HG03378 (cell line): ENCODE measurements around the gene CSNK2A1.
"Not testable (repeated sequence)": the region's sequence is repeated elsewhere in the genome, so short reads cannot be mapped to it uniquely, and the experiment has no call there.

Source experiments
- ATAC-seq: cut with Tn5 transposase; IDR thresholded peaks from one replicate; pipeline ENCODE4 v1.9.1; 2021; ENCODE audit warnings: mild to moderate bottlenecking, moderate library complexity; ENCODE audit not compliant: unreplicated experiment

CSNK2A1 gene

GRCh38 chr20:543369-544152 lies at the start of gene CSNK2A1:
Gene CSNK2A1, minus strand, starts transcription at chr20:543790. Its CDS starts 35,239 bp downstream, at chr20:508551.
- peak; percentile 88 for ATAC-seq

GRCh38 chr20:592506-592905 lies 48.9 kb upstream of the CSNK2A1 start:
- no peak for ATAC-seq

GRCh38 chr20:591941-592340 lies 48.4 kb upstream of the CSNK2A1 start:
- no peak for ATAC-seq

- peak; percentile 74 for ATAC-seq
Measured at GRCh38 chr20:588932-589672, 45.5 kb upstream of the CSNK2A1 start.

- ATAC-seq = no peak
Measured at GRCh38 chr20:588476-588875, 44.9 kb upstream of the CSNK2A1 start.

GRCh38 chr20:584971-585301 lies 41.3 kb upstream of the CSNK2A1 start:
- no peak for ATAC-seq

GRCh38 chr20:584161-584970 lies 40.8 kb upstream of the CSNK2A1 start:
- no peak for ATAC-seq

- no peak for ATAC-seq
Measured at GRCh38 chr20:582204-582603, 38.6 kb upstream of the CSNK2A1 start.

GRCh38 chr20:578940-579690 lies 35.5 kb upstream of the CSNK2A1 start:
- ATAC-seq = not testable (repeated sequence)

- ATAC-seq = no peak
Measured at GRCh38 chr20:577167-577791, 33.7 kb upstream of the CSNK2A1 start.

- ATAC-seq = no peak
Measured at GRCh38 chr20:576156-576555, 32.6 kb upstream of the CSNK2A1 start.

- no peak for ATAC-seq
Measured at GRCh38 chr20:575230-575629, 31.6 kb upstream of the CSNK2A1 start.

- no peak for ATAC-seq
Measured at GRCh38 chr20:574297-574942, 30.8 kb upstream of the CSNK2A1 start.

- no peak for ATAC-seq
Measured at GRCh38 chr20:573414-574296, 30.1 kb upstream of the CSNK2A1 start.

GRCh38 chr20:572727-573126 lies 29.1 kb upstream of the CSNK2A1 start:
- no peak for ATAC-seq

- ATAC-seq = no peak
Measured at GRCh38 chr20:571754-572441, 28.3 kb upstream of the CSNK2A1 start.

- no peak for ATAC-seq
Measured at GRCh38 chr20:568673-569415, 25.3 kb upstream of the CSNK2A1 start.
